Measurements from ENCODE around the gene RPTOR.

RPTOR gene

GRCh38 chr17:80836658-80836965 lies 292.0 kb downstream of the RPTOR start:
- no peak for DNase-seq (ENCODE audit: low read depth in 4 of 4, low spot score in 1 of 4)

- DNase-seq (ENCODE audit: low read depth in 4 of 4, low spot score in 1 of 4): no peak
Measured at GRCh38 chr17:80836971-80837481, 292.4 kb downstream of the RPTOR start.

GRCh38 chr17:80837711-80838110 lies 293.1 kb downstream of the RPTOR start:
- DNase-seq (ENCODE audit: low read depth in 4 of 4, low spot score in 1 of 4): no peak

- DNase-seq (ENCODE audit: low read depth in 4 of 4, low spot score in 1 of 4): no peak
Measured at GRCh38 chr17:80838311-80839025, 293.8 kb downstream of the RPTOR start.

- no peak for DNase-seq (ENCODE audit: low read depth in 4 of 4, low spot score in 1 of 4)
Measured at GRCh38 chr17:80839026-80839345, 294.3 kb downstream of the RPTOR start.

GRCh38 chr17:80839511-80839941 lies 294.9 kb downstream of the RPTOR start:
- no peak for DNase-seq (ENCODE audit: low read depth in 4 of 4, low spot score in 1 of 4)

- no peak for DNase-seq (ENCODE audit: low read depth in 4 of 4, low spot score in 1 of 4)
Measured at GRCh38 chr17:80839970-80840369, 295.3 kb downstream of the RPTOR start.

GRCh38 chr17:80842456-80843013 lies 297.9 kb downstream of the RPTOR start:
- no peak for DNase-seq (ENCODE audit: low read depth in 4 of 4, low spot score in 1 of 4)

- DNase-seq (ENCODE audit: low read depth in 4 of 4, low spot score in 1 of 4): no peak
Measured at GRCh38 chr17:80843741-80844156, 299.1 kb downstream of the RPTOR start.

GRCh38 chr17:80844418-80844990 lies 299.9 kb downstream of the RPTOR start:
- no peak for DNase-seq (ENCODE audit: low read depth in 4 of 4, low spot score in 1 of 4)

GRCh38 chr17:80845069-80845862 lies 300.6 kb downstream of the RPTOR start:
- DNase-seq (ENCODE audit: low read depth in 4 of 4, low spot score in 1 of 4): no peak

GRCh38 chr17:80845863-80846671 lies 301.4 kb downstream of the RPTOR start:
- no peak for DNase-seq (ENCODE audit: low read depth in 4 of 4, low spot score in 1 of 4)

GRCh38 chr17:80846932-80847331 lies 302.3 kb downstream of the RPTOR start:
- no peak for DNase-seq (ENCODE audit: low read depth in 4 of 4, low spot score in 1 of 4)

- DNase-seq (ENCODE audit: low read depth in 4 of 4, low spot score in 1 of 4): peak in 1 of 4 experiments; percentile 50
Measured at GRCh38 chr17:80847496-80848230, 303.0 kb downstream of the RPTOR start.

- DNase-seq (ENCODE audit: low read depth in 4 of 4, low spot score in 1 of 4): no peak
Measured at GRCh38 chr17:80848449-80849102, 303.9 kb downstream of the RPTOR start.

- DNase-seq (ENCODE audit: low read depth in 4 of 4, low spot score in 1 of 4): no peak
Measured at GRCh38 chr17:80849119-80849518, 304.5 kb downstream of the RPTOR start.

GRCh38 chr17:80850109-80850508 lies 305.5 kb downstream of the RPTOR start:
- DNase-seq (ENCODE audit: low read depth in 4 of 4, low spot score in 1 of 4): no peak

- DNase-seq (ENCODE audit: low read depth in 4 of 4, low spot score in 1 of 4): no peak
Measured at GRCh38 chr17:80850817-80851216, 306.2 kb downstream of the RPTOR start.

- no peak for DNase-seq (ENCODE audit: low read depth in 4 of 4, low spot score in 1 of 4)
Measured at GRCh38 chr17:80851277-80851925, 306.8 kb downstream of the RPTOR start.

Measured in stimulated activated CD4-positive, alpha-beta T cell treated with anti-CD3 and anti-CD28 coated beads, Interleukin-1b, Interleukin-23, amount 100 ng/mL, for 24 hours (primary cell).